A549 (cell line): Measurements from ENCODE around the gene MAFB.

Experiments used
- CBX8 ChIP-seq: fragments of 200-600 bp; sonication (generic); IDR thresholded peaks from 2 replicates; pipeline ENCODE4 v1.6.1; 2016
- CTCF ChIP-seq: fragments of >200 bp; sonication (Bioruptor Twin); formaldehyde crosslinking; IDR thresholded peaks from 3 replicates; pipeline ENCODE4 v1.5.1; 2016
- E2F6 ChIP-seq: IDR thresholded peaks from 2 replicates; pipeline ENCODE4 v1.6.1; 2012; ENCODE audit warnings: low read depth, borderline replicate concordance
- ESRRA ChIP-seq: fragments of 150-350 bp; IDR thresholded peaks from 2 replicates; pipeline ENCODE4 v1.6.1; 2014; ENCODE audit warnings: mild to moderate bottlenecking, low read length, borderline replicate concordance
- POLR2A ChIP-seq: IDR thresholded peaks from 2 replicates; pipeline ENCODE4 v1.6.1; 2012; ENCODE audit warnings: mild to moderate bottlenecking, low read length
- SMC3 ChIP-seq: fragments of >200 bp; sonication (Bioruptor Twin); formaldehyde crosslinking; IDR thresholded peaks from 3 replicates; pipeline ENCODE4 v1.6.1; 2018; ENCODE audit warnings: inconsistent platforms
- TP53 ChIP-seq: fragments of 250-450 bp; sonication (Bioruptor Pico); IDR thresholded peaks from 2 replicates; pipeline ENCODE4 v1.5.0; 2021; ENCODE audit warnings: mild to moderate bottlenecking, moderate library complexity

- TF ChIP-seq CTCF (no peak), CBX8 (no peak), ESRRA (no peak), TP53 (CRISPR knock-in tag) (no peak), E2F6 (no peak), SMC3 (no peak), POLR2A (no peak)
Measured at GRCh38 chr20:40676491-40677269, 12.4 kb downstream of the MAFB start.
